GM18867 (cell line): ENCODE measurements around the gene EHF.
"Not testable (repeated sequence)": the region's sequence is repeated elsewhere in the genome, so short reads cannot be mapped to it uniquely, and the experiment has no call there.

Source experiments
- ATAC-seq: cut with Tn5 transposase; IDR thresholded peaks from one replicate; pipeline ENCODE4 v1.9.1; 2021; ENCODE audit warnings: mild to moderate bottlenecking, moderate library complexity; ENCODE audit not compliant: unreplicated experiment

The EHF gene

DNA sequence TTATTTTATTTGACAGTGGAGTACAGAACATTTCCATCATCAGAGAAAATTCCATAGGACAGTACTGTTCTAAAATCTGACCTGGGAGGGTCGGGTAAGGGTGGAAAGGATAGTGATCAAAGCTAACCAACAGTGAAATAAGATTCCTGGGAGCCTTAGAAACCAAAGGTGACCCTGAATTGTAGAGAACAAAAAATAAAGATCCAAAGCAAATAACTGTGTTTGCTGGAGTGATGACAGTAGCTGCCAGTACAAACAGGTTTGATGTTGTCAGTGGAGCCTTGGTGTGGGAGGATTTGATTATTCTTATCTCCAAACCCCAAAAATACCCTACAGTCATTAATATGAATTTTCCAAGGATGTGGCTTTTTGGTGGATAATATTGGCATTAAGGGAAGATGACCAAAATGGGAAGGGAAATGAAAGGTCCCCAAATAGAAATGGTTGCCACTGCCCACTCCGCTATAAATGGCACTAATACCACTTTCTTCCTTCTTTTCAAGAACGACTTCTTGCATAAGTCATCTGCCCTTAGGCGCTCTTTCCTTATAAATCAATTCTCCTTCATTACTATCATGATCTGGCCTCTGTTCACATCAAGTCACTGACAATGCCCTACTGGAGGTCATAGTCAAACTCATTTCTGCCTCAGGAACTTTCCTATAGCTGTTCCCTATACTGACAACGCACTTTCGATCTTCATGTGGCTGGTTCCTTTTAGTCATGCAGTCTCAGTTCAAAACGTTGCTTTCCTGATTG lies 44.4 kb downstream of the EHF start:
- no peak for ATAC-seq

DNA sequence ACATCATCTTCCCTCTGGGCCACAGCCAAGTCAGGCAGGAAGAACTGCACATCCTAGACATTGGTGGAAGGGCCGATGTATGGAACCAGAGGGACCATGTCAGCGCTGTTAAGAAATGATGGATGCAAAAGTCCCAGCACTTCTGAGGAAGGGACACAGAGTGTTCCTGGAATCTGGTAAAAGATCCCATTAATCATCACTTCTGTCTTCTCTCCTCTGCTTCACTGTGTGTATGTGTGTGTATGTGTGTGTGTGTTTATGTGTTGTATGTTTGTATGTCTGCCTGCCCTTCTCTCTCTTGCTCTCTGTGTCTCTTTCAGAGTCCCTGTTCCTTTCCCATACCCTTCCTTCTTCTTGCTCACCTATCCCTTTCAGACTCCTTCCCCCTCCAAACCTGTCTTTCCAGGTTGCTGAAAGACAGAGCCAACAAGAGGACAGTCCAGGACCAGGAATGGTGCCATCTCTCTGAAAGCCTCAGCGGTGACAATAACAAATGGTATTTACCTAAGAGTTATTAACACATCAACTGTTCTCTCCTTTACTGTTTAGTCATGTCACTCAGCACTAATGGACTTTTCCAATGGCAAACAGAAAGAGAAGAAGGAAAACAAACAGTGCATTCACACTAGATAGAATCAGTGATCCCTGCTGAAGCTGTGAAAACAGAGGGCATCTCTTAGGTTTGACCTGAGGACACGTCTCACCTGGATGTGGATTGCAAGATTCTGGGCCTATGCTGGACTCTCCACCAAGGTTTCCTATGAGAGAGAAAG lies 47.1 kb downstream of the EHF start:
- ATAC-seq, result no peak

DNA sequence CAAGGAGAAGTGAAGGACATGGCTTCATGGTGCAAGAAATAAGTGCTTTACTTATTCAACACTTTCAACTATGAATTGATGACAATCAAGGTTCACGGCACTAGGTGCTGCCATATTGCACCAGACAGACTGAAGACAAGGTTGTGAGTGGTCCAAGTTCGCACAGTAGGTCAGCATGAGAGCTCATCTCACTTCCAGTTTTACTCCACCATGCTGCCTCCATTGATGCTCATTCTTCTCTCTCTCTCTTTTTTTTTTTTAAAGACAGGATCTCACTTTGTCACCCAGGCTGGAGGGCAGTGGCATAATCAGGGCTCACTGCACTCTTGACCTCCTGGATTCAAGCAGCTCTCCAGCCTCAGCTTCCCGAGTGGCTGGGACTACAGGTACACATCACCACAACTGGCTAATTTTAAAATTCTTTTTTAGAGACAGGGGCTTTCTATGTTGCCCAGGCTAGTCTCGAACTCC lies 47.7 kb downstream of the EHF start:
- ATAC-seq, result no peak

DNA sequence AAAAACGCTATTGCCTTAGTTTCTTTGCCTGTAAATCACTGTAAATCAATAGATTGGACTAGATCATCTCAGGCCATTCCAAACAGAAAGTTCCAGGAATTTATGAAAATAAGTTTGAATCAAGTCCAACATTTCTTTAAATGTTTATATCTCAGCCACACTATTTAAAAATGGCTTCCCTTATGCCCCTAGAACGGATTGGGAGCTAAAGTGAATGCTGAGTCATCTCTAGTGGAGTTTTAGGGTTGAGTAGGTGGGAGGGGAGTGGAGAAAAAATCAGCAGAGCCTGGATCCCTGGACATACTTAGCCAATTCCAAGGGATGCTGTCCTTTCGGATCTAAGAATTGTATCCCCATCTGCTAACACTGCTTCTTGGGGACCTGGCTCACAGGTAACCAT lies 48.6 kb downstream of the EHF start:
- no peak for ATAC-seq

DNA sequence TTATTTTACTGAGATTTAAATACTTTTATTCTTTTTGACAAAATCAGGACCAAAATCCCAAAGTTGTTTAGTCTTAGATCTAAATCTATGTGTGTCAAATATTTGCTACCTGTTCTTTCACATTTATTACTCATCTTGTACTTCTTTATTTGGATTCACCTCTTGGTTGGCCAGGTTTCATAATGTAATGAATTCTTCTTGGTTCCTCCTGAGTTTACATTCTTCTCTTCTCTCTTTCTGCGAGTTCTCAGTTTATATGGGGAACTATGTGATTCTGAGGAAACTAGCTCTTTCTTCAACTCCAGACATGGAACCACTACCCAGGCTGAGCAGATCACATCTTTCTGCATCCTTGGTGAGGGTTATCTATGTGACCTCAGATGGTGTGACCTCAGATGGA lies 50.2 kb downstream of the EHF start:
- no peak for ATAC-seq

DNA sequence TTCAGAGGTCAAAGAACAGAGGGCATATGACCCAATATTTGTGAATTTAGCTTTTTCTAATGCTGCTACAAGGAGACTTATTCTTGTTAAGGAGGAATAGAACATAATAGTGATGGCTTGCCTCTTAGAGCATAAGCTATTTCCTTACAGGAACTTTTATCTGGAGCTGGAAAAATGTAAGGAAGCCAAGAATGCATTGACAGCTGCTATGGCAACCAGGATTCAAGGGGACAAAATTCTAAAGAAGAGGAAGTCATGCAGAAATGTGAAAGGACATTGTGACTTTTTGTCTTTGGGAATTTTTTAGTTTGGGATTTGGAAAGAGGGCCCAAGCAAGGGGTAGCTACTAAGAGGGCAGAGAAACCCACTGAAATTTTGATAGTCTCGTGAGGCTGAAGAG lies 51.1 kb downstream of the EHF start:
- no peak for ATAC-seq

DNA sequence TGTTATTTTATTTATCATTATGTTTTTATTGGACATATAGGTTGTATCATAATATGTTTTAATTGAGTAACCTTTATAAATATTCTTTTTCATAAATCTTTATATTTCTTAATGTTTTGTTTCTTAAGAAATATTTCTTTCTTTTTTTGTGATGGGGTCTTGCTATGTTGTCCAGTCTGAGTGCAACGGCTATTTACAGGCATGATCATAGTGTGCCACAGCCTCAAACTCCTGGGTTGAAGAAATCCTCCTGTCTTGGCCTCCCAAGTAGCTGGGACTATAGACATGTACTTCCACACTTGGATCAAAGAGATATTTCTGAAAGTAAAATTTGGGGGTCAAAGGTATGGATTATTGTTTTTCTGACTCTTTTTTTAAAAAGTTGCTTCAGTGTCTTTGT lies 53.1 kb downstream of the EHF start:
- ATAC-seq, result no peak

DNA sequence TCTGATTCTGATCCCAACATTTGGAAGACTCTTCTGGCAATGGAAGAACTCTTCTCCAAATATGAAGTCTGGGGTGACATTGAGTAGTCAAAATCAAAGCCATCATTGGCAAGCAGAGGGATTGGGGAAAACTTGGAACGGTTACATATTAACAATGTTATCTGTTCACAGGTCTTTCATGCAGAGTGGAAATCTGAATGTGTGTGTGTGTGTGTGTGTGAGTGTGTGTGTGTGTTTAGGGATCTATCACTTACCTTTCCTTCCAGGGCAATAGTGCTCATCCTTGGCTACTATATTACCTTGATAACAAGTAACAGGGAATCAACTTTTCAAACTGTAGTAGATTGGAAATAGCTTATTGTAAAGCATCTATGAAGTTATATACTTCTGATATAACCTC lies 55.3 kb downstream of the EHF start:
- no peak for ATAC-seq

DNA sequence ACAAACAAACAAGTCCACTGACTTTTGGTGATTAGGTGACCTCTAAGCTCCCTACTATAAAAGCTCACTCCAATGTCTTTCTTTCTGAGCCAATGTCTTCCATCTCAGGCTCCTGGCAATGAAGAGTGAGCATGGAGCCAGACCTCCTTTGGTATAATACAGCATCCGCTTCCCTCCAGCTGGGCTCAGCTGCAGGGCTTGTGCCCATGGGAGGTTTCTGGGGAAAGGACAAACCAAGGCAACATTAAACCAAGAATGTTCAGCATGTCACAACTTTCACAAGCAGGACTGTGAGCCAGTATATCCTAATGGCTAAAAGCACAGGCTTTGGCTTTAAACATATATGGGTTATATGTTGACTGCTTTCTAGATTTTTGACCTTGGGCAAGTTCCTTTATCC lies 58.8 kb downstream of the EHF start:
- no peak for ATAC-seq

DNA sequence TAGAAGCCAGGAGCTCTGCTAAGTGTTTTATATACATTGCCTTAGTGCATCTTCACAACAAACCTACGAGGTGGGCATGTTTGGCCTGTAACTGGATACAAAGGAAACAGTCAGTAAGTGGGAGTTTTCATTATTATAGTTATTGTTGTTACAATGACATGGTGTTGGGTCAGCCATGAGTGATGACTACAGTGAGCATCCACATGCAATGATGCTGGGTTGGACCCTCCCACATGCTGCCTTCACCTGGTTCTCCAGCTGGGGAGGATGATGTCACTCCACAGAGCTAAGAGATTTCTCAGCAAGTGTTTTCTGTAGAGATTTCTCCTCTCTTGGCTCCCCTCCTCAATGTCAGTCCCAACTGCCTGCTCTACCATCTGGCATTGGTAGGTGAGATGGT lies 59.3 kb downstream of the EHF start:
- no peak for ATAC-seq

DNA sequence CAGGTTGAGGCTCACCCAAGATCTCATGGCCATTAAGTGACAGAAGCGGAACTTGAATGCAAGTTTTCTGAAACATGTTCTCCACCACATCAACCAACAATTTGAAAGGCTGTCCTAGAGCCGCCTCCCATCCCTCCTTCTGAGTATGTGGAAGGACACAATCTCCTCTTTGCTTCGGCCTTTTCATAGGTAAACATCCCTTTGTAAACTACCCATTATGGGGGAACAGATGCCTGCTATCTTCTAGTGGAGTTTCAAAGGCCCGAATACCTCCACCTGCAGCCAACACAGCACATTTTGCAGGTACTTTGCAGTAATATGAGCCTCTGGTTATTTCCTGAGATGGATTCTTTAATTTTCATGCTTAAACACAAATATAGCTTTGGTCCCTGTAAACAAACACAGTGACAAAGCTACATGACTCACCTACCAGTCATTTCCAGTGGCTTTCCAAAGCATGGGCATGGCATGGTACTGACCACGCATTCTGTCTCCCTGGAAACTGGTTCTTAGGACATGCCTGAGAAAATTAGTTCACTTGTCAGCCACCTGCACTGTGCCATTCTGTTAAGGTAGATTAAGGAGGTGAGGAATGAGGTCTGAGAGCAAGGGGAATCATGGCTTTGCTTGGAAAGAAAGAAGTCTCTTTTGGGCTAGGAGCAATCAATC lies 60.2 kb downstream of the EHF start:
- ATAC-seq, result no peak

DNA sequence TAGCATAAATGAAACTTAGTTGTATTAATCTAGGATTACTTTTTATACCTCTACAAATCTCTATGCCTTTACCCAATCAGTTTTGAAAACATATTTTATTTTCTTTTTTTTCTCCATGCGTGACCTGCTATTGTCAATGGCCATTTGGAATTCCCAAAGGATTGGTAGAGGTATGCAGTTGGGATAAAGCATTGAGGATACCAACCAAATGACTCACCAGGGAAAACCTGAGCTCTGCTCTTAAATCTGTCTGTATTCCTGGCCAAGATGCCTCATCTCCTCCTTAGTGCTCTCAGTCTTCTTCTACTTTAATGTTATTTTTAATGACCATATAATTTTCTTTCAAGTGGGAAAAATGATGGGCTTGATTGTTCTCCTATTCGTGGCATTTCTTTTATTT lies 61.9 kb downstream of the EHF start:
- ATAC-seq, result no peak

DNA sequence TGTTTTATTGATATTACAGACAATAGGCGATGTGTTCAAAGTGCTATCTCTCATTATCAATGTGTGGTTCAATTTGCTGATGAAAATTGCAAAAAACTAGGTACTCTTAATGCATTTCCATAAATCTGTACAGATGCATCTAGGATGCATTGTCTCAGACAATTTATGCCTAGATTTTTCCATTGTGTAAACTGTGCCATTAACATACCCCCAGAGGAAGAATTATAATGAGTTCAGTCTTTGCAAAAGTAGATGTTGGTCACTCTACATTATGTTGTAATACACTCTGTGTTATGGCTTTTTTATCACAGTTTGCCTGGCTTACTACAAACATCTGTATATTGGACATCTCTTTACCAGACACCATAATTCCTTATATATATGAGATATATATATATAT lies 62.5 kb downstream of the EHF start:
- ATAC-seq, result no peak

DNA sequence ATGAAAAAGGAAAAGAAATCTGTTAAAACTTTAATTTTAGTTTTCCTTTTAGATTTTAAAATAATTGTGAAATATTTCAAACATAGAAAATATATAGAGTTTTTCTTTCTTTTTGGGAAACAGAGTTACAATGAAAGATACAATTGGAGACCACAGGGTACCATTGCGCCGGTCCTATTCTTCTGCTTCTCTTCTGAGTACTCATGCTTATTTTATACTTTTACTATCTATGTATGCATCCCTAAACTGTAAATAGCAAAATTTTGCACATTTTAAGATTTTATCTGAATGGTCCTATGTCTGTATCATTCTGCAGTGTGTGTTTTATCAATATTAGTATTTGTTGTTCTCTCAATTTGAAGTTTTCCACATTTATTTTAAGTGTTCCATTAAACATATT lies 65.0 kb downstream of the EHF start:
- ATAC-seq, result no peak

DNA sequence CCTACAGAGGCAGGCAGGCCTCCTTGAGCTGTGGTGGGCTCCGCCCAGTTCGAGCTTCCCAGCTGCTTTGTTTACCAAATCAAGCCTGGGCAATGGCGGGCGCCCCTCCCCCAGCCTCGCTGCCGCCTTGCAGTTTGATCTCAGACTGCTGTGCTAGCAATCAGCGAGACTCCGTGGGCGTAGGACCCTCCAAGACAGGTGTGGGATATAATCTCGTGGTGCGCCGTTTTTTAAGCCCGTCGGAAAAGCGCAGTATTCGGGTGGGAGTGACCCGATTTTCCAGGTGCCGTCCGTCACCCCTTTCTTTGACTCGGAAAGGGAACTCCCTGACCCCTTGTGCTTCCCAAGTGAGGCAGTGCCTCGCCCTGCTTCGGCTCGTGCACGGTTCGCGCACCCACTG lies 71.4 kb downstream of the EHF start:
- not testable (repeated sequence) for ATAC-seq

DNA sequence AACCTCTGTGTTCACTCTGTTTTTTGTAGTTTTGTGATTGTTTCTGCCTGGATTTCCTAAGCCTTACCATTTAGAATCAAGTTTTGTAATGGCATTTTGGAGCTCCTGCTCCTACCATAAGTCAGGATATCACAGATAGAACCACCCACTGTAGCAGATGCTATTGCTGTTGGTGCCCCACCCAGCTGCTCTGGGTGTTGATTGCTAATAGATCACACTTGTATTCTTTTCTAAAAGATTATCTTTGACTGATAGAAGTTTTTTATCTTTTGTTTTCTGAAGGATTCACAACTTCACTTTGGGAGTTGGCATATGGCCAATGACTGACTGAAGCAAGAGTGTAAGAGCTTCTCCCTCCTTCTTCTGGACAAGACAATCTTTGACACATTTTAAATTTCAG lies 76.0 kb downstream of the EHF start:
- no peak for ATAC-seq

DNA sequence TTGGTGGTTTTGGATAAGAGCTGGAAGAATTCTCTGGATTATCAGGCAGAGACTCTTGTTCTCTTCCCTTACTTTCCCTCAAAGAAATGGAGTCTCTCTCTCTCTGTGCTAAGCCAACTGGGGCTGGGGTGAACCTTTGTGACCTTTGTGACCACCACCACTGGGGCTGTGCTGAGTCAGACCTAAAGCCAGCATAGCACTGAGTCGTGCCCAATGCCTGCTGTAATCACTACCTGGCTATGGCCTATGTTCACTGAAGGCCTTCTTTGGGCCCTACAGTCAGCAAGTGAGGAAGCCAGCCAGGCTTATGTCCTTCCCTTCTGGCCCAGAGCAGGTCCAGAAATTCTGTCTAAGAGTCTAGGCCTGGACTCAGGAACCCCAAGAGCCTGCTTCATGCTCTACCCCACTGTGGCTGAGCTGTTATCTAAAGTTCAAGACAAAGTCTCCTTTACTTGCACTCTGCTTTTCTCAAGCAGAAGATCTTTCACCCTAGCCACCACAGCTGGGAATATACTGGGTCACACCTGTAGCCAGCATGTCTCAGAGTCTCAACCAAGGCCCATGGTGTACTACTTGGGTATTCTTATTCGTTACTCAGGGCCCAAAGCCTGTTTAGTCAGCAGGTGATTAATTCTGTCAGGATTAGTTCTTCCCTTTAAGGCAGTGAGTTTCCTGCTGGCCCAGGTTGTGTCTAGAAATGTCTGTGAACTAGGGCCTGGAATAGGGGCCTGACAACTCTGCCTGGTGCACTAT lies 86.0 kb downstream of the EHF start:
- ATAC-seq, result no peak

DNA sequence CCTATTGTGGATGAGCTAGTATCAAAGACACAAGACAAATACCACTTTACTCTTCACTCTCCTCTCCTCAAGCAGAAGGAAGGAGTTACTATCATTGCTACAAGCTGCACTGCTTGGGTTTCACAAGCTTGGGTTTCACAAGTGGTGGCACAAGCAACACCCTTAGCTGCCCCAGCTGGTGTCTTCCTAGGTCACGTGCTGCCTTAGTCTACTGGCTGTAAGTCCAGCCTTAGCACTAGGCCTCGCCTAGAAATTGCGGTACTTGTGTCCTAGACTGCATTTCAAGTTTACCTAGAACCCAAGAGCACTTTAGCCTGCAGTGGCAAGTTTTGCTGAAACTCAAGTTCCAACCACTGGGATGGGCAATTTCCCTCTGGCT lies 86.6 kb downstream of the EHF start:
- ATAC-seq, result no peak
